Stimulated activated CD4-positive, alpha-beta T cell treated with anti-CD3 and anti-CD28 coated beads, Interleukin-15, amount 100 ng/mL, for 24 hours (primary cell): ENCODE data around the gene CACNG7.
"Not testable (repeated sequence)": the region's sequence is repeated elsewhere in the genome, so short reads cannot be mapped to it uniquely, and the experiment has no call there.

ENCODE experiments used
- DNase-seq: peaks from one replicate; pipeline ENCODE4 v3.0.0-alpha.2; 2020

Gene CACNG7

DNA sequence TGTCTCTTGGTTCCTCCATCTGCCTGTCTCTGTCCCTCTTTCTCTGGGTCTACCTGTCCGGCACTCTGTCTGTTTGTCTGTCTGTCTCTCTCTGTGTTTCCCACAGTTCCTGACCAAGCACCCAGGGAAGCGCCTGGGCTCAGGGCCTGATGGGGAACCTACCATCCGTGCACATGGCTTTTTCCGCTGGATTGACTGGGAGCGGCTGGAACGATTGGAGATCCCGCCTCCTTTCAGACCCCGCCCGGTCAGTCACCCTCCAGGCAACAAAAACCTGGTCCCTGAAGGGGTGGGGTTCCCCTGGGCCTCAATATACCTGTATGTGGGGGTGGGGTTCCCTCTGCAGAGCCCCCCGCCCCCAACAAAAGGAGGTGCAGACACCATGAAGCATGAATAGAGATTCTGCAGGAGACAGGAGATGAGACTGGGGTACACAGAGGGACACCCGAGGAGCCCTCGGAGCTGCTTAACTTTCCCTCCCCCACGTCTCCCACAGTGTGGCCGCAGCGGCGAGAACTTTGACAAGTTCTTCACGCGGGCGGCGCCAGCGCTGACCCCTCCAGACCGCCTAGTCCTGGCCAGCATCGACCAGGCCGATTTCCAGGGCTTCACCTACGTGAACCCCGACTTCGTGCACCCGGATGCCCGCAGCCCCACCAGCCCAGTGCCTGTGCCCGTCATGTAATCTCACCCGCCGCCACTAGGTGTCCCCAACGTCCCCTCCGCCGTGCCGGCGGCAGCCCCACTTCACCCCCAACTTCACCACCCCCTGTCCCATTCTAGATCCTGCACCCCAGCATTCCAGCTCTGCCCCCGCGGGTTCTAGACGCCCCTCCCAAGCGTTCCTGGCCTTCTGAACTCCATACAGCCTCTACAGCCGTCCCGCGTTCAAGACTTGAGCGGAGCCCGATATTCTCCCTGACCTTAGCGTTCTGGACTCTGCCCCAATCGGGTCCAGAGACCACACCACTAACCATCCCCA is 2.6 kb upstream of the CACNG7 start:
- peak; percentile 80 for DNase-seq

DNA sequence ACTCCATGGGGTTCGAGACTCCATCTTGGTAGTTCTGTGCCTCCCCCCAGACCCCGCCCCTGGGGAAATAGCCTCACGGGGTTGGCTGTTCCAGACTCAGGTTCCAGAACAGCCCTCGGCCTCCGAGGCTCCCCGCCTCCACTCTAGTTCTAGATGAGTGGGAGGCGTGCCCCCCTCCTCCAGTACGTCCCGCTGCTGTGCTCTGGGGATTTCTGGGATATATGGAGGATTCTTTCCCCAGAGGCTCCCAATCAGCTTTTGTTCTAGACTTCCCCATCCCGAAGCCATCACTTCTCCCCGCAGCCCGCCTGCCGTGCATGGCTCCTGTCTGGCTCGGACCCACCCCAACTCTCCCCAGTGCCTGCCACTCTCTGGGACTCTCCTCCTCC is 1.9 kb upstream of the CACNG7 start:
- DNase-seq, result no peak

DNA sequence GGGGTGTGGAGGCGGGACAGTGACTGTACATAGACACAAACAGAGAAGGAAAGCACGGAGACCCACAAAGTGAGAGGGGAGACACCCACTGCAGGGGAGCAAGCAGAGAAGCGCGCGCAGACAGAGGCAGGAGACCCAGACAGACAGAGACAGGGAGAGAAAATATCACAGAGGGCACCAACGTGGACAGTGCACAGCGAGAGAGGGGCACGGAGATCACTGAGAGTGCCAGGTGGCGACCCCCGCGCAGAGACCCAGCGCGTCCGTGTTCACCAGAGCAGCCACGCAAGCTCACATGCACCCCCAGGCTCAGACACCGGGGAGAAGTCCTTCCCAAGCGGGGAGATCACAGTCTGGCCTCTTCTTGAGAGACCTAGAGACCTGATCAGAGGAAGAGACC is 1.4 kb upstream of the CACNG7 start:
- peak; percentile 5 for DNase-seq

DNA sequence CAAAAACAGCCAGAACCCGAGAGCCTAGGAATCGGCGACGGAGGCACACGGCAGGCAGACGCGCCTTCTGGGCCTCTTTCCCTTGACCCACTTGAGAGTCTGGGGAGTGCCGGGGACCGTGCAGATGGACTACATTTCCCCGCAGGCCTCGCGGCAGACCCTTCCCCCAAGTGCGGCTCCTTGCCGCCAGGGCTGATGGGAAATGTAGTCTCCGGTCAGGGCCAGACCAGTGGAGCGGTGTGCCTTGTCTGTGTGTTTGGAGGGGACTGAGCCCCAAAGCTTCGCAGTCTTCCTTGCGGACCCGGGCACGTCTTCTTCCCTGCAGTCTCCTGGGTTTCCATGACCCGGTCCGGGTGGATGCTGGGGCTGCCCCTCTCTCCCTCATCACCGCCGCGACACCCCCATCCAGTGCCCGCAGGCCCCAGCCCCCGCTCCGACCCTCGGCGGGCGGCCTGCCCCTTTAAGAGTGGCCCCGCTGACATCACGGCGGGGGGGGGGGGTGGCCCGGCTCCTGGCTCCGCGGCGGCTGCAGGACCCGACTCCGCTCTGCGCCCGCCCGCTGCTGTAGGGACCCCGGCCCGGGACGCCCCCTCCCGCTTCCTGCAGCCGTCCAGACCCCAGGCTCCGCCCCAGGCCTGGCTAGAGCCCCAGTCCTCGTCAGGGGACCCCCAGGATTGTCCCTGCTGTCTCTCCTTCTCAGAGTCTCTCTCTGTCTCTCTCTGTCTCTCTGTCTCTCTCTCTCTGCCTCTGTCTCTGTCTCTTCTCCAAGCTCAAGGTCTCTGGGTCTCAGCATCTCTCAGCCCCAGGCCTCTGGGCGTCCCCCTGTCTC is 758 bp upstream of the CACNG7 start:
- peak; percentile 76 for DNase-seq

DNA sequence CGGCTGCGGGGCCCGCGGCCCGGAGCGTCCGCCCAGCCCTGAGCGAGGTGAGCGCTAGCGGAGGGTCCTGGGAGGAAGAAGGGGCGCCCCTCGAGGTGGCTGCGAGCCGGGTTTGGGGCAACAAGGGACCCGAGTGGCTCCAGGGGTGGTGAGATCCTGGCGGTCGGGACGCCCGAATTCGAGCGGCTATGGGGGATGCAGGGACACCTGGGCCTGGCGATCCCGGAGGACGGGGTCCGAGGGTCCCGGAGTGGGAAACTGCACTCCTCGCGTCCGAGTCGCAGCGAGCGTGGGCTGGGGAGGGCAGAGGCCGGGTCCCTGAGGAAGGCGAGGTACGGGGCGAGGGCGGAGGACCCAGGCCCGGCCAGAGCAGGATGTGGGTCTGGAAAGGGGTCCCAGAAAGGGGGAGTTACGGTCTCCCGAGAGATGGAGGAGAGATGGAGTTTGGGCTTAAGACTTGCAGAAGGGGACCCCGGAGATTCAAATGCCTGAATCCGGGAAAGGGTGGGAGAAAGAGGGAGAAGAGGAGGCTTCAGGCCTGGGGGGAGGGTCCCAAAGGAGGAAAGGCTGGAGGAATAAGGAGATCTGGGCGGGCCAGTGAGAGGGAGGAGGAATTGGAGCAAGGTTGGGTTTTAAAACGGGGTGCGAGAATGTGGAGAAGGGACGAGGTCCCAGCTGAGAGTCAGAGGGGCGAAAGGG is 542 bp downstream of the CACNG7 start:
- no peak for DNase-seq

DNA sequence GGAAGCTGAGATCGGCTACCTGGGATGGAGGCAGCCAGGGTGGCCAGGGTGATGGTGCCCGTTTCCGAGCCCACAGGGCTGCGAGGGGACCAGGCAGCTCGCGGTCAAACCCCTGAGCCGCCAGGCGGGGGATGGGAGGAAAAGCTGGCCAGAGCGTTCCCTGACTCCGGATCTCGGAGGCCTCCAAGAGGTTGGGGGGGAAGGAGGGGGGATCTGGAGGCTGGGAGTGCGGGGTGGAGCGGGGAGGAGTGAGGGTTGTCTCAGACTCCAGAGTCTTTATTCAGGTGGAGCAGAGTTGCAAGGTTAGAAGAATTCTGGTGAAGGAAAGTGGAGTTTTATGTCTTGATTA is 1.1 kb downstream of the CACNG7 start:
- no peak for DNase-seq

DNA sequence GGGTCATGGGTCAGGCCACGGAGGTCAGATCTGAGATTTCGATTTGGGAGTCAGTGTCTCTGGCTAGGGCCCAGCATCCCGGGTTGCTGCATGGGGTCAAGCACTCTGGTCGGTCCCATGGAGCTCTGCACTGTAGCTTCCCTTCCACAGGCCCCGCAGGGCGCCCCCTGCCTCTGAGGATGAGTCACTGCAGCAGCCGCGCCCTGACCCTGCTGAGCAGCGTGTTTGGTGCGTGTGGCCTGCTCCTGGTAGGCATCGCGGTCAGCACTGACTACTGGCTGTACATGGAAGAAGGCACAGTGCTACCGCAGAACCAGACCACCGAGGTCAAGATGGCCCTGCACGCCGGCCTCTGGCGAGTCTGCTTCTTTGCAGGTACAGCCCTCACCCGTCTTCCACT is 3.6 kb downstream of the CACNG7 start:
- peak; percentile 27 for DNase-seq

DNA sequence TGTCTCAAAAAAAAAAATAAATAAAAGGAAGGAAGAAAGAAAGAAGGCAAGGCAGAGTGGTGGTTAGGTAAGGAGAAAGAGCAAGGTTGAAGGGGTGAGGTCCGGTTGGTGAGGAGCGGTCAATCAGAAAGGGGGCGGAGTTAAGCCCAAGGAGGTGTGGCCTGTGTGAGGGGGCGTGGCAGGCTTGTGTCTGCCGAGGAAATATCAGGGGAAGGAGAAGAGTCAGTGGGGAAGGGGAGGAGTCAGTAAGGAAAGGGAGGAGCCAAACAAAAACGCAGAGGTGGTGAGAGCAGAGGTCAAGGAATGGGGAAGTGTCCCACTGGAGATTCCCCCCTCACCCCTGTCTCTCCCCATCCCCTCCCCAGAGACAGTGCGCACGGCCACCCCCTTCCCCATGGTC is 5.9 kb downstream of the CACNG7 start:
- no peak for DNase-seq

DNA sequence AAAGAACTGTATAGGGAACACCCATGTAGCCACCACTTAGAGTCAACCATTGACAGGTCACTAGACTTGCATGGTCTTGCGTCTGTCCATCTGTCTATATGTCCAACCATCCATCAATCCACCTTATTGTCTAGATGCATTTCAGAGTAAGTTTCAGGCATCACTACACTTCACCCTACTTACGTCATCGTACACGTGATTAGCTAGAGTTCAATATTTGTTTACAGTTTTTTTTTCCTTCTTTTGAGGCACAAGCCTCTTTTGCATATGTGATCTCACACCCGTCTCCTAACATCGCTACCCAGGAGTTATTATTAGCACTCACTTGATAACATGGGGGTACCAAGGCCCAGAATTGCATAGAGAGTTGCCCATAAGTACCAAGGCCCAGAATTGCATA is 6.9 kb downstream of the CACNG7 start:
- no peak for DNase-seq

DNA sequence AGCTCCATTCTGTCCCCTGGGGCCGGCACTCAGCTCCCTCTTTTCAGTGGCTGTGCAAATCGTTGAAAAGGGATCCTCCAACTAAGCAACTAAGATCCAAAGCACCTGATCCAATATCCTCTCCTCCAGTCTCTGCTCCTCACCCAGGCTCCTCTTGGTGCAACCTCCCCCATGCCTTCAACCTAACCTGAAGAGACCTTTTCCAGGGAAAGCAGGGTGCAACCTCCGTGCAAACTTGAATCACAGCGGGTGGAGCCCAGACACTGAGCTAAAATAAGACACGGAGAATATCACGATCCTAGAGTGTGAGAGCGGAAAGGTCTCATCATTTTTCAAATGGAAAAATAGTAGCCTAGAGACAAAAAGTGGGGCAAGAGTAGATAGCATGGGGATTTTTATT is 8.3 kb downstream of the CACNG7 start:
- DNase-seq, result no peak

DNA sequence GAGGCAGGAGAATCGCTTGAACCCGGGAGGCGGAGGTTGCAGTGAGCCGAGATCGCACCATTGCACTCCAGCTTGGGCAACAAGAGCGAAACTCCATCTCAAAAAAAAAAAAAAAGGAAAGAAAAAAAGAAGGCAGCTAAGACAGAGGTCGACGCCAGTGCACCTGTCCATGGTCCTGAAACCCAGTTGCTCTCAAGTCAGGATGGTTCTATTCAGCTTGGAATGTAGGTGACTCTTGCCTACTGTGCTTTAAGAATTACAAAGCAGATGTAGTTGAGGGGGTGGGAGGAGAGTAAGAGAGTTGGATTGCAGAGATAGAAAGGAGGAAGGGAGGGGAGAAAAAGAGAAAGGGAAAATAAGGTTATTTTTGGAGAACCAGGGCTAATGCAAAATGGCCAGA is 18.7 kb downstream of the CACNG7 start:
- DNase-seq, result peak; percentile 44

DNA sequence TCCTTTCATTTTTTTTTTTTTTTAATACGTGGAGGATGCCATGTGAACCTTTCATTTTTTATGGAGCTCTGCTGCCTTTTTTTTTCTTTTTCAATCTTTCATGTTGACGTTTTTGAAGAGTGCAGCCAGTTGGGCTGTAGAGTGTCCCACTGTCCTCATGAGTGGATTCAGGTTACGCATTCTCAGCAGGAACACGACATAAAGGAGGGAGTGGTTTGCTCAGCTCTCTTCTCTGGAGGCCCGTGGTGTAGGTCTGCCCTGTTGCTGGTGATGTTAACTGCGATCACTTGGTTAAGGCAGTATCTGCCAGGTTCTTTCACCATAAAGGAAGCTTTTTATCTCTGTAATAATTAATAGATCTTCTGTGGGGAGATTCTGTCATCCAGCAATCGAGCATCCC is 27.0 kb downstream of the CACNG7 start:
- no peak for DNase-seq

DNA sequence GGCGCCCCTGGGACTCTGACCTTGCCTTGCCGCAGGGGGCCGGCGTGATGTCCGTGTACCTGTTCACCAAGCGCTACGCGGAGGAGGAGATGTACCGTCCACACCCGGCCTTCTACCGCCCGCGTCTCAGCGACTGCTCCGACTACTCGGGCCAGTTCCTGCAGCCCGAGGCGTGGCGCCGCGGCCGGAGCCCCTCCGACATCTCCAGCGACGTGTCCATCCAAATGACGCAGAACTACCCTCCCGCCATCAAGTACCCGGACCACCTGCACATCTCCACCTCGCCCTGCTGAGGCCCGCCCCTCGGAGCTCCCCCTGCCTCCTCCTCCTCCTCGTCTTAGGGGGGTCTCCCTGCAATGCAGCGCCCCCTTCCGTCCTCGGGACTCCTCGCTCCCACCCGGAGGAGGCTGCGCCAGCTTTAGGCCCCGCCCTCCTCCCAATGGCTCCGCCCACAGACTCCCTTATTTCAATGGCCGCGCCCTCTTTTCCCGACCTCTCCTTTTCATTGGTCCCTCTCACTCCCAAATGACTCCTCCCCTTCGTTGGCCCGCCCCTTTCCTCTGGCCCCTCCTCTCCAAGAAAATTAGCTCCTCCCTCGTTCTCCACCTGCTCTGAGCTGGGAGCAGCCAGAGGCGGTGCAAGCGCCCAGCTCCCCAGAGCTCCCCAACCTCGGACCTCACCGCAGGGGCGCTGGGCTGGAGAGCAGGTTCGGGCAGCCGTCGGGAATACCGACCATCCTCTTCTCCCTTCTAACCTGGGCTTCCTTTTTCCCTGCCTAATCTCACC is 33.1 kb downstream of the CACNG7 start:
- peak; percentile 25 for DNase-seq

DNA sequence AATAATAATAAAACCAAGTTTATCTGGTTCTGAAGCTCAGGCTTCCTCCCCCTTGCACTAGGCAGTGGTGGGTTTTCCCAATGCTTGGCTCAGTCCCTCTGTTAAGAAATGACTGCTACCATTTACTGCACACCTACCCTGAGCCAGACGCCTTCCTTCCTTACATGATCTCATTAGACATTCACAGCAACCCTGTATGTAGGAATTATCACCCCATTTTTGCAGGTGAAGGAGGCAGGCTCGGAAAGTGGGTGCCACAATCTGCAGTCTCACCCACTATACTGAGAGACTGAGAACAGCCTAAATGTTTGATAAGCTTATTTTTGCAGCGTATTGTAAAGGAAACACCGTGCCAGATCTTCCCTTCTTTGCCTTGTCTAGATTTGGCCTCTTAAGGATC is 35.3 kb downstream of the CACNG7 start:
- no peak for DNase-seq

DNA sequence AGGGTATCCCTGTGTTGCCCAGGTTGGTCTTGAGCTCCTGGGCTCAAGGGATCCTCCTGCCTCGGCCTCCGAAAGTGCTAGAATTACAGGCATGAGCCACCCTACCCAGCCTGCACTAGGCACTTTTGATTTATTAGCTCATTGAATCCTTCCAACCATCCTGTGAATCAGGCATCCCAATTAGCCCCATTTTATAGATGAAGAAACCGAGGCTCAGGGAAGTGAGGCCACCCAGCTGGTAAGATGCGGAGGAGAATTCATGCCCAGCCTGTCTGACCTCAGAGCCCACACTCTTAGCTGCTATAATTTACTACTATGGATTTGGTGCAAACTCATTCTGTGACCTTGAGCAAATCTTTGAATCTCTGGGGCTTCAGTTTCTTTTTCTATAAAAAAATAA is 35.9 kb downstream of the CACNG7 start:
- DNase-seq, result no peak

DNA sequence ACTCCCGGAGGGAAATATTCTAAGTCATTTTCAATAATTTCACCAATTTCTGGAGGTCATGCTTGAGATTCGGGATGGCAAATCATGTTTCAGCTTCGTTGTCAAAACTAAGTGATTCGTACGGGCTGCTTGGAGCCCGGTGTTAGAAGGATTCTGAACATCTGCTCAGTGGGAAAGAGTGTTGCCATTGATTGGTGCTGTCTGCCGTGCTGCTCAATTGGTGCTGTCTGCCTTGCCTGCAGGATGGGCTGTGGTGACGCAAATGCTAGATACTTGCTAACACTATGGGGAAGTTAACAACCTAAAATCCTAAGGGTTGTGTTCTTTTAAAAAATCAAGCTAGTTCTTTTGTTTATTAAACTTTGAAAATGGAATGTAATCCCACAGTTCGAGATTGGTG is 36.4 kb downstream of the CACNG7 start:
- no peak for DNase-seq

DNA sequence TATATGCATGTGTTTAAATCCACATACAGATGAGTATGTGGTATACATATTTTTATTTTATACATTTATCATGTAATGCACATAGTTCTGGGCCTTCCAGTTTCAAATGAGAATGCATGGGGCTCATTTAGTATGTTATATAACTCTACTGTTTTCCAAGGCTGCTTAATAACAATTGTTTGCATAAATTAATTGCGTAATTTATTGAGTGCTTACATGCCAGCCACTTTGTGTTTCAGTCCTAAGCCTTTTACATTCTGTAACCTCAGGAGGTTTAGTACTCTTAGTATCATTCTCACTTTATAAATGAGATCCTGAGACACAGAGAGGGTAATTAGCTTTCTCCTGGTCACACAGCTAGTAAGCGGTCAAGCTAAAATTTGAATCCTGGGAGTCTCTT is 36.9 kb downstream of the CACNG7 start:
- DNase-seq, result no peak

DNA sequence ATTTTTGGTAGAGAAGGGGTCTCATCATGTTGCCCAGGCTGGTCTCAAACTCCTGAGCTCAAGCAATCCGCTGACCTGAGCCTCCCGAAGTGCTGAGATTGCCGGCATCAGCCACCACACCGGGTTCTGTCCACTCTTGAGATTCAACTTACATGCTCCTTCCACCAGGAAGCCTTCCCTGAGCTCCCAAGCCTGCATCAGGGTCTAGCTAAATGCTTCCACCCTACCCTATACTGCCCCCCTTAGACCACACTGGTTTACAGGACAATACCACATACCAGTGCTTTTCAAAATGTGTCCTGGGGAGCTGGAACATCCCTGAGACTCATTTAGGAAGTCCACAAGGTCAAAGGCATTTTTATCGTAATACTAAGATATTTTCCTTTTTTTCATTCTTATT is 38.5 kb downstream of the CACNG7 start:
- no peak for DNase-seq

DNA sequence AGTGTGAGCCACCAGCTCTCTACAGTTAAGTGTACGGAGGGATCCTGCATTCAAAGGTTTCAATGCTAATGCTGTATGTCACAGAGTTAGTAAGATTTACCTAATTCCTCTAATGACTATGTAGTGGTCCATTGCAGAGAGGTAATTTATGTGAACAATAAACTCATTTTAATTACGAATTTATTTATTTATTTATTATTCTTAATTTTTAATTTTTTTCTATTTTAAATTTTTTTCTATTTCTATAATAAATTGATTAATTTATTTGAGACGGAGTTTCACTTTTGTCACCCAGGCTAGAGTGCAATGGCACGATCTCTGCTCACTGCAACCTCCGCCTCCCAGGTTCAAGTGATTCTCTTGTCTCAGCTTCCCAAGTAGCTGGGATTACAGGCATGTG is 39.5 kb downstream of the CACNG7 start:
- not testable (repeated sequence) for DNase-seq

DNA sequence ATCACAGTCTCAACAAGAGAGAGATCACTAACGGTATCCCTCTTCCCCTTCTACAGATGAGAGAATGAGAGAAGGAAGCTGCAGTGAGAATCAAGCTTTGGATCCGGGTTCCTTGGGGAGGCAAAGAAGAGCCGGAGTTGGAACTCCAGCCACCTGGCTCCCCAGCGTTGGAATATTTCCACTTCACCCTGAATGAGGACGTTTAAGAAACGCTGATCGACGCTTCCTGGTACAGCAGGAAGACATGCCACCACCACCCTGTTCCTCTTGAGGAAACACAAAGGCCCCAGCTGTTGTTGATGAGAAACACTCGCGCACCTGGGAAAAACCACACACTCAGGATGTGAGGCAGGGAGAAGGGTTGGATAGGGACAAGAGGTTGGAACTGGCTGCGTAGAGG is 42.4 kb downstream of the CACNG7 start:
- no peak for DNase-seq

DNA sequence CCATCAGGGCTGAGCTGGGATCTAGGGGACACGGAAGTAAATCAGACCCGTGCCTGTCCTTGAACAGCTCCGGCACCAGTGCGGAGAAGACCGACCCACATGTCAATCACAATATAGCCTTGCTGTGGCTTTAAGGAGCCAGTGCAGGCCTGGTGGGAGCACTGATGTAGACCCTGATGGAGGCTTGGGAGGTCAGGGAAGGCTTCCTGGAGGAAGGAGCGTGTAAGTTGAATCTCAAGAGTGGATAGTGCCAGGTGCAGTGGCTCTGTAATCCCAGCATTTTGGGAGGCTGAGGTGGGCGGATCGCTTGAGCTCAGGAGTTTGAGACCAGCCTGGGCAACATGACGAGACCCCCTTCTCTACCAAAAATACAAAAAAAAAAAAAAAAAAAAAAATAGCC is 42.9 kb downstream of the CACNG7 start:
- no peak for DNase-seq

DNA sequence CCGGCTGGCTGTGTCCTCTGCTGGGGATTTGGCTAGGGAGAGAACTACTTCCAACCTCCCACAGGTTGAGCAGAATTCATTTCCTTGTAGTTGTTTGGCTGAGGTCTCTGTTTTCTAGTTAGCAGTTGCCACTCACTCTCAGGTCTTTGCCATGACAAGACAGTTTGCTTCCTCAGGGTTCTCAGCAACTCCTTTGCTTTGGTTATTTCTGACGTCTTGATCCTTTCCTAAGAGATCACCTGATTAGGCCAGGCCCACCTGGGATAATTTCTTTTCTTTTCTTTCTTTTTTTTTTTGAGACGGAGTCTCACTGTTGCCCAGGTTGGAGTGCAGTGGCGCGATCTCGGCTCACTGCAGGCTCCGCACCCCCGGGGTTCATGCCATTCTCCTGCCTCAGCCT is 44.3 kb downstream of the CACNG7 start:
- no peak for DNase-seq
